HG02623 (cell line): ENCODE data around the gene CRTC3.
"Not testable (repeated sequence)": the region's sequence is repeated elsewhere in the genome, so short reads cannot be mapped to it uniquely, and the experiment has no call there.

Experiments used
- ATAC-seq: cut with Tn5 transposase; IDR thresholded peaks from one replicate; pipeline ENCODE4 v1.9.1; 2021; ENCODE audit warnings: moderate library complexity; ENCODE audit not compliant: unreplicated experiment

Gene CRTC3

GRCh38 chr15:90619468-90619867 is 89.7 kb downstream of the CRTC3 start:
- no peak for ATAC-seq

GRCh38 chr15:90619939-90620338 is 90.2 kb downstream of the CRTC3 start:
- no peak for ATAC-seq

- no peak for ATAC-seq
Measured at GRCh38 chr15:90620379-90621067, 90.8 kb downstream of the CRTC3 start.

GRCh38 chr15:90623854-90624253 is 94.1 kb downstream of the CRTC3 start:
- no peak for ATAC-seq

- no peak for ATAC-seq
Measured at GRCh38 chr15:90624278-90624981, 94.7 kb downstream of the CRTC3 start.

- ATAC-seq = no peak
Measured at GRCh38 chr15:90625037-90625436, 95.3 kb downstream of the CRTC3 start.

- ATAC-seq = no peak
Measured at GRCh38 chr15:90629217-90629616, 99.5 kb downstream of the CRTC3 start.

- ATAC-seq = no peak
Measured at GRCh38 chr15:90633360-90633759, 103.6 kb downstream of the CRTC3 start.

- ATAC-seq = not testable (repeated sequence)
Measured at GRCh38 chr15:90636993-90637392, 107.3 kb downstream of the CRTC3 start.

- ATAC-seq = no peak
Measured at GRCh38 chr15:90637693-90638092, 108.0 kb downstream of the CRTC3 start.

GRCh38 chr15:90638201-90638691 is 108.5 kb downstream of the CRTC3 start:
- ATAC-seq = no peak

GRCh38 chr15:90638963-90639362 is 109.2 kb downstream of the CRTC3 start:
- no peak for ATAC-seq

- no peak for ATAC-seq
Measured at GRCh38 chr15:90640862-90641261, 111.1 kb downstream of the CRTC3 start.

GRCh38 chr15:90641581-90642463 is 112.1 kb downstream of the CRTC3 start:
- no peak for ATAC-seq

- ATAC-seq = no peak
Measured at GRCh38 chr15:90642464-90643300, 113.0 kb downstream of the CRTC3 start.

GRCh38 chr15:90643301-90643632 is 113.5 kb downstream of the CRTC3 start:
- no peak for ATAC-seq

- no peak for ATAC-seq
Measured at GRCh38 chr15:90644526-90644925, 114.8 kb downstream of the CRTC3 start.

- ATAC-seq = no peak
Measured at GRCh38 chr15:90644952-90645725, 115.4 kb downstream of the CRTC3 start.

GRCh38 chr15:90645873-90646575 is 116.3 kb downstream of the CRTC3 start:
- ATAC-seq = no peak
